Epithelial cell of proximal tubule (primary cell): ENCODE data around the gene ETV1. TPM values are rescaled to one million over a fixed set of nuclear protein-coding genes. Genes with fewer than 3 reads are reported as not detected.

Source experiments
- DNase-seq: peaks from one replicate; pipeline ENCODE4 v3.0.0-alpha.2; 2011; ENCODE audit warnings: low read depth
- H3K4me3 ChIP-seq: 2 replicates; pipeline ENCODE4 v1.5.1; 2011; ENCODE audit warnings: low read depth, mild to moderate bottlenecking, low read length
- CTCF ChIP-seq: conservative IDR thresholded peaks from 2 replicates; pipeline ENCODE4 v1.5.1; 2012; ENCODE audit warnings: low read depth, mild to moderate bottlenecking, low read length
- total RNA-seq: library from RNA; depleted of rRNA; stranded (reverse); fragments of >200 nt; gene quantifications from 2 replicates; pipeline ENCODE4 v1.2.3, GENCODE V29; 2015

Gene ETV1
- total RNA-seq, 1 donor from 2014 or later = 5.1 TPM

DNA sequence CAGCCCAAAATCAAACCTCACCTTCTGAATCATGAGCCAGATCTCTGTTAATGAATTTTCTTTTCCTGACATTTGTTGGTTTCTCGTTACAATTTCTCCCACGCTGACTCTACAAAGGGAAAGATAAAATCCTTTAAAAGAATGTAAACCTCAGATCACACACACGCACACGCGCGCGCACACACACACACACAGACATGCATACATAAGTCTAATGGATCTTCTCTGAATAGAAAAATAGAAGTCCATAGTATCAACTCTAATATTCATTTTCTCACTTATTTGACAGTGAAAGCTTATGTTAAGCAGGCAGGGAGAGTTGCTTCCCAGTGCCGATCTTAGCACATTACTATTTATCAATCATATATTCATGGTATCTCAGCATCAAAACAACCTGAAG, 1.4 kb downstream of the ETV1 start:
- TF ChIP-seq CTCF = no peak
- peak overlapping the region; percentile 84 for H3K4me3 ChIP-seq
- no peak for DNase-seq

- peak overlapping the region; percentile 84 for H3K4me3 ChIP-seq
- TF ChIP-seq CTCF = no peak
- DNase-seq = no peak
Observed at GRCh38 chr7:13987395-13987794, 2.1 kb downstream of the ETV1 start.

GRCh38 chr7:13986208-13986607, 3.3 kb downstream of the ETV1 start:
- no peak for TF ChIP-seq CTCF
- DNase-seq = no peak
- H3K4me3 ChIP-seq = peak overlapping the region; percentile 22

GRCh38 chr7:13984831-13985685, 4.4 kb downstream of the ETV1 start:
- DNase-seq = no peak
- H3K4me3 ChIP-seq = no peak overlapping the region
- no peak for TF ChIP-seq CTCF

DNA sequence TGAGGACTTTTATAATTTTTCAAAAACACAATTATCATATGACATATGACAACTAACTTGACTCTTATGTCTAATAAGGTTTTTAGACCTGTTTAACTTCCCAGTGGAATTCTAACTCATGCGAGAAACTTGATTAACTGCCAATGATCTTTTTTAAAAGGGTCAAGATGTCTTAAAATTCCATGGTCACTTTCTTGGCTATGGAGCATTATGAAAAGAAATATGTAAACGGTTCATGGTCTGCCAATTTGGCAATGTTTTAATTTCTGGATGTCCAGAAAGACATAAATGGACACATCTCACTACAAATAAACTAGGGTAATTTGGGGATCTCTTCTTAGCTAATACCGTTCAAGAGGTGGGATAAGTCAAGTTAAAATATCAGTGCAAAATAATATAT, 5.4 kb downstream of the ETV1 start:
- DNase-seq = no peak
- TF ChIP-seq CTCF = no peak
- no peak overlapping the region for H3K4me3 ChIP-seq

- TF ChIP-seq CTCF = no peak
- no peak for DNase-seq
- H3K4me3 ChIP-seq = no peak overlapping the region
Observed at GRCh38 chr7:13982940-13983677, 6.4 kb downstream of the ETV1 start.
